Measurements from ENCODE around the gene PRR4.

Gene PRR4

GRCh38 chr12:10849425-10849878, at the start of gene PRR4:
TSS of gene PRR4 (minus strand) at chr12:10849475. CDS start at chr12:10849437, 38 bp downstream.
- FAIRE-seq = no peak

GRCh38 chr12:10896854-10897253, 47.6 kb upstream of the PRR4 start:
- no peak for FAIRE-seq

GRCh38 chr12:10891937-10892336, 42.7 kb upstream of the PRR4 start:
- FAIRE-seq = no peak

GRCh38 chr12:10889226-10889625, 40.0 kb upstream of the PRR4 start:
- no peak for FAIRE-seq

GRCh38 chr12:10884086-10884725, 34.9 kb upstream of the PRR4 start, which contains the start of gene PRH1:
TSS of gene PRH1 (minus strand) at chr12:10884255. CDS start at chr12:10884217, 38 bp downstream.
- no peak for FAIRE-seq

- no peak for FAIRE-seq
Observed at GRCh38 chr12:10873378-10873777, 24.1 kb upstream of the PRR4 start.

- FAIRE-seq = no peak
Observed at GRCh38 chr12:10867381-10867780, 18.1 kb upstream of the PRR4 start.

GRCh38 chr12:10863512-10864218, 14.4 kb upstream of the PRR4 start:
- no peak for FAIRE-seq

GRCh38 chr12:10861366-10861765, 12.1 kb upstream of the PRR4 start:
- no peak for FAIRE-seq

GRCh38 chr12:10855807-10856206, 6.5 kb upstream of the PRR4 start:
- no peak for FAIRE-seq

GRCh38 chr12:10853776-10854175, 4.5 kb upstream of the PRR4 start:
- FAIRE-seq = no peak

GRCh38 chr12:10851243-10851858, 2.1 kb upstream of the PRR4 start:
- no peak for FAIRE-seq

GRCh38 chr12:10847744-10848143, 1.5 kb downstream of the PRR4 start:
- no peak for FAIRE-seq

- FAIRE-seq = no peak
Observed at GRCh38 chr12:10842862-10843261, 6.4 kb downstream of the PRR4 start.

GRCh38 chr12:10838461-10838860, 10.8 kb downstream of the PRR4 start:
- no peak for FAIRE-seq

GRCh38 chr12:10829994-10830393, 19.3 kb downstream of the PRR4 start:
- no peak for FAIRE-seq

GRCh38 chr12:10826258-10826657, 23.0 kb downstream of the PRR4 start, which contains the start of gene TAS2R10:
TSS of gene TAS2R10 (minus strand) at chr12:10826358. CDS start at chr12:10826269, 89 bp downstream.
- FAIRE-seq = no peak

GRCh38 chr12:10824957-10825356, 24.3 kb downstream of the PRR4 start:
- FAIRE-seq = no peak

GRCh38 chr12:10811883-10812536, 37.3 kb downstream of the PRR4 start:
- no peak for FAIRE-seq

GRCh38 chr12:10810068-10810467, 39.2 kb downstream of the PRR4 start, which contains the start of gene TAS2R9:
TSS of gene TAS2R9 (minus strand) at chr12:10810168. CDS start at chr12:10810075, 93 bp downstream.
- FAIRE-seq = no peak

- FAIRE-seq = no peak
Observed at GRCh38 chr12:10807186-10807585, 42.1 kb downstream of the PRR4 start, which contains the start of gene TAS2R8. TSS of gene TAS2R8 (minus strand) at chr12:10807286. CDS start at chr12:10806980, 306 bp downstream.

- no peak for FAIRE-seq
Observed at GRCh38 chr12:10802587-10802986, 46.7 kb downstream of the PRR4 start, which contains the start of gene TAS2R7. TSS of gene TAS2R7 (minus strand) at chr12:10802627. CDS start at chr12:10802570, 57 bp downstream.

GRCh38 chr12:10801741-10802140, 47.5 kb downstream of the PRR4 start:
- no peak for FAIRE-seq
